CD4-positive, alpha-beta T cell treated with Interleukin-15 for 1 hour (primary cell): Measurements from ENCODE around the gene SVBP.
"Not testable (repeated sequence)": the region's sequence is repeated elsewhere in the genome, so short reads cannot be mapped to it uniquely, and the experiment has no call there.

Experiments used
- DNase-seq: peaks from one replicate; pipeline ENCODE4 v3.0.0-alpha.2; 2020

The SVBP gene, protein sequence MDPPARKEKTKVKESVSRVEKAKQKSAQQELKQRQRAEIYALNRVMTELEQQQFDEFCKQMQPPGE

DNA sequence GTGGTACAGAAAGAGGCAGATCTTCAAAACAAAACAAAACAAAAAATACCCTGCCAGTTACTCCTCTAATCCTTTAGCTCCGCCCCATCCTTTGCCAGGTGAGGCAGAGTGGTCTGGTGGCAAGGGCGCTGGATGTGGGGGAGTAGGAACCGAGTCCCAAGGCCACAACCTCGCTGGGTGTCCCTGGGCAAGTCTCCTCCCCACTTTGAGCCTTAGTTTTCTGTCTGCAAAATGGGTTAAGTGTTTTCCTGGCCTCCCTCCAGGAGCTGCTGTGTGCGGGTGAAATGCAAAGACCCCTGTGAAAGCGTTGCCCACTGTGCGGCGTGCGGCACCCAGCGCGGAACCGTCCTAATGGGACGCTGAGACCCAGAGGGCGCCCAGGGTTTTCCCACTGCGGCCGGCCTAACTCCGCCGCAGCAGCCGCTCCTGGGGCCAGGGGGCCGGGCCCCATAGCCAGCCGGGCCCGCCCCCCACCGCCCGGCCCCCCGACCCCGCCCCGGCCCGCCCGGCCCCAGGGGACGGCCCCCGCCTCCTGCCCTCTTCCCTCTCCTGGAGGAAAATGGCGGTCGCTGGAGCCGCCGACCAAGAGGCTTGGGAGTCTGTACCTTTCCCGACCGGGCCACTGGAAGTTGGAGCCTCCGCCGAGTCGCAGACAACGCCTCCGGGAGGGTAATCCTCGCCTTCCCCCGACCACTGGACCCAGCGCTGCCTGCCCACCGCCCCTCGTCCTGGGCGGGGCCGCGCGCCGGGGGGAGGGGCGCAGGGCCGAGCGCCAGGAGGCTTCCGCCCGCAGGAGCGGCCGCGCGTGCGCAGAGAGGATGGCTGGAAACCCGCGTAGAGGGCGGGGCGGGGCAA is at the start of gene SVBP, which contains the start of gene ERMAP:
TSS of gene SVBP (minus strand) at position 813 of the 855 bp plus-strand sequence. CDS start 853 bp downstream, outside the sequence.
TSS of gene ERMAP (plus strand) at position 538 of the 855 bp plus-strand sequence. CDS start 13,327 bp downstream, outside the sequence.
- DNase-seq = peak; percentile 92

DNA sequence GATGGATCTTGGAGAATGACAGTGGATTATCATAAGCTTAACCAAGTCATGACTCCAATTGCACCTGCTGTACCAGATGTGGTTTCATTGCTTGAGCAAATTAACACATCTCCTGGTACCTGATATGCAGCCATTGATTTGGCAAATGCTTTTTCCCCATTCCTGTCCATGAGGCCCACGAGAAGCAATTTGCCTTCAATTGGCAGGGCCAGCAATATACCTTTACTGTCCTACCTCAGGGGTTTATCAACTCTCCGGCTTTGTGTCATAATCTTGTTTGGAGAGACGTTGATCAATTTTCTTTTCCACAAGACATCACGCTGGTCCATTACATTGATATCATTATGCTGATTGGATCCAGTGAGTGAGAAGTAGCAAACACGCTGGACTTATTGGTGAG is 49.4 kb upstream of the SVBP start:
- no peak for DNase-seq

DNA sequence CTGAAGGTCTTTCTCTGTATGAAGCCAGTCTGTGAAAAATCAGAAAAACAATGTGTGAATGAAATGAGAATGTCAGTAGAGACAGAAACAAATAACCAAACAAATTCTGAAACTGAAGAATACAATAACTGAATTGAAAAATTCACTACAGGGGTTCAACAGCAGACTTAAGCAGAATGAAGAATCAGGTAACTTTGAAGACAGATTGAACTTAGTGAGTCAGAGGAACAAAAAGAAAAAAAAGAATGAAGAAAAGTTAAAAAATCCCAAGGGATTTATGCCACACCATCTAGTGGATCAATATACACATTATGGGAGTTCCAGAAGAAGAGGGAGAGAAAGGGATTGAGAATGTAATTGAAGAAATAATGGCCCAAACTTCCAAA is 43.8 kb upstream of the SVBP start:
- DNase-seq = no peak

DNA sequence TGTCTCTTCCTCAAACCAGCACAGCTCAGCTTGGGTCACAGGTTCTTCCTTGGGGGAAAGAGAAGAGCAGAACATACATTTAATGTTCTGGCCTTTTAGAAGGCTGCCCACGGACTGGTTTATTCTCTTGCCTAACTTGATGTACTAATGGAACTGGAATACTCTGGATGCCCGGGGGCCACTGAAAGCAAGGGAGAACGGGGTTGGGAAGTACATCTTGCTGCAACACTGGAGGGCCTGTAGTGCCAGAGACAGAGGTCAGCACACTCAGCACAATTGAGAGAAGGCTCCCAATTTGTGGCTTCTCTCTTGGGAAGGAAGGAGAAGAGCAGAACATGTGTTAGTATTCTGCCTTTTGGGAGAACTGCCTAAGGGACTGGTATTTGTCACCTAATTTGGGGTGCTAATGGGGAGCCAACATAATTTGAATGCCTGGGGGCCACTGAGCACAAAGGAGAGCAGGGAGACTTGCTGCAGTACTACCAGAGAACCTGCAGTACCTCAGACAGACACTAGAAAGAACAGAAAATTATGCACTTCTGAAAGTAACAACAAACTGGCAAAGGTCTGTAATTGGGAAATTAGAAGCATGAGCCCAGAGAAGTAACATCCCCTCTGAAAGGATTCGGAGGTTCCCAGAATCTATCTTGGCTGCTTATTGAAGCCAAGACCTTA is 43.3 kb upstream of the SVBP start:
- no peak for DNase-seq

DNA sequence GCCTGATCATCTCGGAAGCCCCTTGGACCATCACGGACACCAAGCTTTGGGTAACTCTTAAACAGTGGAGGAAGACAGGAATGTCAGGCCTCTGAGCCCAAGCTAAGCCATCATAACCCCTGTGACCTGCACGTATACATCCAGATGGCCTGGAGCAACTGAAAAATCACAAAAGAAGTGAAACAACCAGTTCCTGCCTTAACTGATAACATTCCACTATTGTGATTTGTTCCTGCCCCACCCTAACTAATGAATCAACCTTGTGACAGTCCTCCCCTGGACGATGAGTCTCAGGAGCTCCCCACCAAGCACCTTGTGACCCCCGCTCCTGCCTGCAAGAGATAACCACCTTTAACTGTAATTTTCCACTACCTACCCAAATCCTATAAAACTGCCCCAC is 42.2 kb upstream of the SVBP start:
- not testable (repeated sequence) for DNase-seq

DNA sequence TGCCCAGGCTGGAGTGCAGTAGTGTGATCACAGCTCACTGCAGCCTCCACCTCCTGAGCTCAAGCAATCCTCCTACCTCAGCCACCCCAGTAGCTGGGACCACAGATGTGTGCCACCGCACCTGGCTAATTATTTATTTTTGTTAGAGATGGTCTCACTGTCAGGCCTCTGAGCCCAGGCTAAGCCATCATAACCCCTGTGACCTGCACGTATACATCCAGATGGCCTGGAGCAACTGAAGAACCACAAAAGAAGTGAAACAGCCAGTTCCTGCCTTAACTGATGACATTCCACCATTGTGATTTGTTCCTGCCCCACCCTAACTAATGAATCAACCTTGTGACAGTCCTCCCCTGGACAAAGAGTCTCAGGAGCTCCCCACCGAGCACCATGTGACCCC is 39.4 kb upstream of the SVBP start:
- not testable (repeated sequence) for DNase-seq

DNA sequence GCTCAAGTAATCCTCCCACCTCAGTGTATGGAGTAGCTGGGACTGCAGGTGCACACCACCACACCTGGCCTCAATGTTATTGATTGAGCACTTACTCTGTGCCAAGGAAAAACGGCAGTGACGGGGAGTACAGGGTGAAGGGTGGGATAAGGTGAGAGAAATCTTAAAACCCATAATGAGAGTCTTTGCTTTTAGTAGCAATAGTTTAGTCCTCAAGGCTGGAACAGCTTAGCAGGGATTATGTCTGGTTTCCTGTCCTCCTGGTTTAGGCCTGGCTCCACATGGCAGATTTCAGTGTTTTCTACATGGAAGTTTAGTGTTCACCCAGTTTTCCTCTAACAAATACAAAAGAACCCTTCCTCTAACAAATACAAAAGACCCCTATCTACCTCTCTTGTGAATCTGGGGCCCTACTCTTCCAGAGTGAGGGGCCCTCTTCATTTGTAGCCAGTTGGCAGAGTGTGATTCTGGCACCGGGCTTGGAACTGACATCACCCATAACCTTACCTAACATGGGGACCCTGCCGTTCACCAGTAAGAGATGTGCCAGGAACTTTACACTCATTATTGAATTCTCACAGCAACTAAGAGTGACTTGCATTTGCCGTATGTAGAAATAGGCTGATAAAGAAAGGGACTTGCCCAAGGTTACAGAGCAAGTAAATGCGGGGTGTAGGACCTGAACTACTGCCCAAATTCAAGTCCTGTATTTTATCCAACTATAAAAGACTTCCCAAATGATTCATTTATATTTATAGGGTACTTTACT is 36.1 kb upstream of the SVBP start:
- no peak for DNase-seq

DNA sequence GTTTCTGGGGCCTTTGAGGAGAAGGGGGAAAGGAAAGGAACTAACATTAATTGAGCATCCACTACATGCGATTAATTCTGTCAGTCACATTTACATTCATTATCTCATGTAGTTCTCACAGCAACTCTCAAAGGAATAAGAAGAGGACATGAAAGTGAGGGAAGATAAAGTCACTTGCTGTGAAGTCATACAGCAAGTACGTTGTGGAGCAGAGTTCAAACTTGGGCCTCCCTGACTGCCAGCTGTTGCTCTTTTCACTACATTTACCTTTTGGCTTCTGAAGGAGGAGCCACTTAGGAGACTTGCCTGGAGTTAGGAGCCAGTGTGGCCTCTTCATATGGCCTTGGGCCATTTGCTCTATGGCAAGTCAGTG is 35.4 kb upstream of the SVBP start:
- DNase-seq = no peak

DNA sequence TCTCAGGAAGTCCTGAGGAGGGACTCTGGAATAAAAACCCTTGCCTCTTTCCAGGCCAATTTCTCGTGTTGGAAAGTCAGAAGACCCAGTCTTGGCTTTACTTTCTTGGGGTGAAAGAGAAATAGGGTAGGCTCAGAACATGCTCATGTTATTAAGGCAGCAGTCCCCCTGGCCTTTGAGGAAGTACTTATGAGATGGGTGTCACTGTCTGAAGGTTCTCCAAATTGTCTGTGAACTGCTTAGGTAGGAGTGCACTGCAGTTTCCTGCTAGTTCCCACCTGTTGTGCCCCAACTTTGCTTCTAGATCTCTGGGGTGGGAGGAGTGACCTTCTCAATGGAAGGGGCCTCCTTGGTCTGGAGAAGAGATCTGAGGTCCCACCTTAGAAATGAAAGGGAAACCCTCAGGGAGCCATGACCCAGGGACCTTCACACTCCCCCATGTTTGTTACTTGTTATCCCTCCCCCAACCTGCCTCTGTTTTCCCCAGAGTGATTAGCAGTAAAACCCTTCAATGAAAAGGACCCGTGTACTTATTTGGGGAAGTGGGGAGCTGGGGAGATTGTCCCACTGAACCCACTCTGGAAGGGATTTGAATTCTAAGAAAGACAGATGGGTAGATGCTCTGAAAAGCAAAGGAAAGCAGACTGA is 34.9 kb upstream of the SVBP start:
- no peak for DNase-seq

DNA sequence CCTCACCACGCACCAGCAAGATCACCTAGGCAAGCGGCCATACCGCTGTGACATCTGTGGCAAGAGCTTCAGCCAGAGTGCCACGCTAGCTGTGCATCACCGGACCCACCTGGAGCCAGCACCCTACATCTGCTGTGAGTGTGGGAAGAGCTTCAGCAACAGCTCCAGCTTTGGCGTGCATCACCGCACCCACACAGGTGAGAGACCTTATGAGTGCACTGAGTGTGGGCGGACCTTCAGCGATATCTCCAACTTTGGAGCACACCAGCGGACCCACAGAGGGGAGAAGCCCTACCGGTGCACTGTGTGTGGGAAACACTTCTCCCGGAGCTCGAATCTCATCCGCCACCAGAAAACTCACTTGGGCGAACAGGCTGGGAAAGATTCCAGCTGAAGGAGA is 34.2 kb upstream of the SVBP start:
- DNase-seq = no peak

DNA sequence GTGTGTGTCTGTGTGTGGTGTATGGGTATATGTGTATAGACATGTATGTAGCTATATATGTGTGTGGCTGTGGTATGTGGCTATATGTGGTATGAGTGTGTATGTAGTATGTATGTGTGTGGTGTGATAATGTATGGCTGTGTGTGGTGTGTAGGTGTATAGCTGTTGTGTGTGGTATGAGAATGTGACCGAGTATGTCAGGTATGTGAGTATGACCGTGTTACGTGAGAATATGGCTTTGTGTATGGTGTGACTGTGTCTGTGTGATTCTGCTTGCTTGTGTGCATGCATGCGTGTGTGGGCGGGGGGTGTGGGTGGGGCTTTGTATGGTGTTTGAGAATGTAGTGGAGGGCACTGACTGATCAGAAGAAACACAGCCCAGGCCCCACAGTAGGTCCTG is 32.7 kb upstream of the SVBP start:
- no peak for DNase-seq

DNA sequence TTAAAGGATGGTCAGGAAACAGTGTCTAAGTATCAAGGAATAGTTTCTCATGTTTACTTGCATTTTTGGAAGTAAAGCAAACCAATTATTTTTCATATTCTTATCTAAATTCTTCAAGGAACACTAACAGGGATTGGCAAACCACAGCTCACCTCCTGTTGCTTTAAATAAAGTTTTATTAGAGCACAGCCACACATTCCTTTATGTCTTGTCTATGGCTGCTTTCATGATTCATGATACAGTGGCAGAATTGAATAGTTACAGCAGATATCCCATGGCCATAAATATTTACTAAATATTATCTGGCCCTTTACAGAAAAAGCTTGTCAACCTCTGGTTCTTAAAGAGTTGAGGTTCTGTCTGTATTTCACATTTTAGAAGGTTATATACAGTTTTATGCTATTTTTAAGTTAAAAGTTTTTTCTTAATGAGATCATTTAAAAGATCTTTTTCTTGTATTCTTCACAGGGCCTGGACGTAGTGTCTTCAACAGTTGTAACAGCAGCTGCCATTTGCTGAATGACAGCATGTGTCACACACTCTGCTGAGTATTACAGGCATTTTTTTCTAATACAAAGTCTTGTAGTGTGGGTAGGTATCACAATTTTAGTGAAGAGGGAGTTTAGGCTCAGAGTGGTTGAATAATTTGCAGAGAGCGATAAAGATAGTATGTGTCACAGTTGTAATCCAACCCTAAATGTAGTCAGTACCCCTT is 31.8 kb upstream of the SVBP start:
- no peak for DNase-seq

DNA sequence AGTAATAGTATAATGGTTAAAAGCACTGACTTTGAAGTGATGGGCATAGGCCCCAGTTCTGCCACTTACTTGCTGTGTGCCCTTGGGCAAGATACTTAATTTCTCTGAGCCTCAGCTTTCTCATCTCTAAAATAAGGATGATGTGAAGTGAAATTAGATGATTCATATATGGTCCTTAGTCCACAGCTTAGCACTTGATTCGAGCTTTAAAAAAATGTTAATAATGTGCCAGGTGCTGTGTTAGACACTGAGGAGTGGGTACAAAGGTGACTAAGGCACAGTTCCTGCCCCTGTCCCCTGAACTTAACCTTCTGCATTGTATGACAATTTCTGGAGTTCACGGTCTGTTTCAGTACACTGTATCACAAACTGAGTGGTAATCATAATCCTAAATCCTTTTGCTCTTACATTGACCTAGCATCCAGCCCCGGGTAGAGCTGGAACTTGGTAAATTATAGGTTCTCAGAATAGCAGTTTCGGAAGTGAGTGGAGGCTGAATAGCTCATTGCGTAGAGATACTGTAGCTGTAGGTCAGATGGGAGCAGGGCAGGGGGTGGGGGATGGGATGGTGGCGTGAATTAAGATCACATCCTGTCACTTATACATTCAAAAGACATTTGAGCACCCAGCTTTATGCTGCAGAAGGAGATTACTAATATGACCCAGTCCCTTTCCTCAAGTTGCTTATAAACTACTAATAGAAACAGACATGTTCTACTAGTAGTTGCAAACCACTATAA is 30.7 kb upstream of the SVBP start:
- DNase-seq = no peak

DNA sequence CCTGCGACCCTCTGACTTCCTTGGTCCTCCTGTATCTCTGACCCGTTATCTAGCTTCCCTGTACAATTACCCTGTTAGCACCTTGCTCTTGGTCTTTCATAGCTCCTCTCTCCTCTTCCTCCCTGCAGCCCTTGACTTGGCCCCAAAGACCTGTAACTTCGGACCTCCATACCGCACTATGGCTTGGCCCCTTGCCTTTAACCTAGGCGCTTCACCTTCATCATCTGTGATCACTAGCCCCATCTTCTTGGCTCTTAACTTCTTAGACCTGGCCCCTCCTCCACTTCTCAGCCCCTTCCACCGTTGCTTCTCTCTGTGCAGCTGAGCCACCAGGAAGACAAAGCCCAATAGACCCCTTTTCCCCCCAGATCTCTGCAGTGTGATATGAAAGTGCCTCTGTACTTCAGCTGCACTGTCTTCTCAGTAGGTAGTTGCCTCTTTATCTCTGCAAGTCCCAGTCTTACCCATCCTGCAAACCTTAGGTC is 30.0 kb upstream of the SVBP start:
- DNase-seq = no peak

DNA sequence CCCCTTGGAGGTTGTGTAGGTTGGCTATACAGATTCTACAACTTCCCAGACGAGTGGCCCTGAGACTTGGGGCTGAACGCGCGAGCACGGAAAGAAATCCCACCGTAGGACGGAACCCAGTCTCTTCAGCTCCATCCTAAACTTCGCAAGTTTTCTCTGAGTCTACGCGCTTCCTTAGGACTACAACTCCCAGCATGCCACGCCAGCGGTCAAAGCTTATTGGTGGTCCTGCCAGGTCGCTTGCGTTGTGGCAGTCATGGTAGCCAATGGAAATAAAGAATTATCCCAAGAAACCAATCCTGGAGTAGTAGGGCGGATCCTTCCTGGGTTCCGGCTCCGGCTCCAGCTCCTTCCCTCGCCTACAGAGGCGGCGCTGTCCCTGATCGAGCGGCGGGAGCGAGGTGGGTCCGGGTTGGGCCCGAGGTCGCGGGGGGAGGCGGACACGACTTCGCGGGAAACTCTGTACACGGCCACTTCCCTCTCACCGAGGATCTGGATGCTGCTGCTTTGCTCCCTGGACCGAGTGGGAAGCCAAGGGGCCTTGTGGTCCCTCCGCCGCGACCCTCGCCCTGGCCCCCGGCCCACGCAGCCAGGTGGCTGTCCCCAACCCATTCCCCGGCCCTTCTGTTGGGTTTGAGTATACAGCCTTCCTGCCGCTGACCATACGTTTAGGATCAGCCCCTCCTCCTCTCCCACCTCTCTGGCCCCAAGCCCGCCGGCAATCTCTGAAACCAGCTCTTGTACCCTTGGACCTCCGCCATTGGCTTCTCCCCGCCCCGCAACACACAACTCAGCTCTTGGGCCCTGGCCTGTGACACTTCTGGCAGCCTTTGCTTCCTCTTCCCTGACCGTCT is 29.3 kb upstream of the SVBP start, which contains the start of gene ZNF691:
TSS of gene ZNF691 (plus strand) at position 357 of the 854 bp plus-strand sequence. CDS start 3,046 bp downstream, outside the sequence.
- DNase-seq = peak; percentile 92

DNA sequence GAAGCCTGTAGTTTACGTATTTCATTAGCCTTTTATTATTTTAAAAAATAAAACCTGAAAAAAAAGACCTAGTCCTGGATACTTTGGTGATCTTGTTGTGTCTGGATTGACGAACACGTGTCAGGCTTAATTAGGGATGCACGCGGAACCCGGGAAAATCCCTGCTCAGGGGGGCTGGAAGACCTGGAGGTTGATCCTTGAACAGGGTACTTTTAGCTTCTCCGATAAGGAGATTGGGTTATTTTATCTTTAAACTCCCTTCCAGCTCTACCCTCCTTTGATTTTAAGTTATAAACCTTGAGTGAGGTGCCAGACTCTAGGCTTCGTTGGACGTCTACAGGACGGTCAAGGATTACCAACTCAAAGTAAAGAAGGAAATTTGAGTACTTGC is 28.7 kb upstream of the SVBP start:
- no peak for DNase-seq

DNA sequence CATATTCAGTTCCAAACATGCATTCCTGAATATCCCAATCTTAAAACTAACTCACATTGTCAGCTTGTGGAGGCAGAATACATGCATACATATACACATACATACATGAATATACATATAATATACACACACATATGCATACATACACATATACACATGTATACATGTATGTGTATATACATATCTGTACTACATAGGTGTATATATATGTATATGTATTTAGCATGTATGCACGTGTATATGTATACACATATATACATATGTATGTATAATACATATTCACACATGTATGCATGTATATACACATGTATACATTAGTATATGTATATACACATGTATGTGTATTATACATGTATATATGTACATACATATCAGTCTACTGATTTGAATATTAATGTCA is 28.0 kb upstream of the SVBP start:
- no peak for DNase-seq

DNA sequence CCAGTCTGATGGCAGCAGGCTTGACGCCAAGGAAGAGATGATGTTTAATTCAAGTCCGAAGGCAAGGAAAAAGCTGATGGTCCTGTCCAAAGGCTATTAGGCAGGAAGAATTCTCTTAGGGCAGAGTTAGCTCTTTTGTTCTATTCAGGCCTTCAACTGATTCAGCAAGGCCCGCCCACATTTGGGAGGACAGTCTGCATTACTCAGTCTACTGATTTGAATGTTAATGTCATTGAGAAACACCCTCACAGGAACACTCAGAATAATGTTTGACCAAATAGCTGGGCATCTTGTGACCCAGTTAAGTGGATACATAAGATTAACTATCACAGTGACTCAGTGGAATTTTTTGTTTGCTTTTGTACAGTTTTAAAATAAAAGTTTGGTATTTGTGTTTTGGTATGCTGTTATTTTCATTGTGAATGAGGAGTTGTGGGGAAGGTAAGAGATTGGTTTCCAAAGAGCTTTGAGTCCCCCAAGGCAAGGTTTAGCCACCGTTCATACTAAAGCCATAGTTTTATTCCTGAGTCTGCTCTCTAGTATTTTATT is 27.5 kb upstream of the SVBP start:
- no peak for DNase-seq

DNA sequence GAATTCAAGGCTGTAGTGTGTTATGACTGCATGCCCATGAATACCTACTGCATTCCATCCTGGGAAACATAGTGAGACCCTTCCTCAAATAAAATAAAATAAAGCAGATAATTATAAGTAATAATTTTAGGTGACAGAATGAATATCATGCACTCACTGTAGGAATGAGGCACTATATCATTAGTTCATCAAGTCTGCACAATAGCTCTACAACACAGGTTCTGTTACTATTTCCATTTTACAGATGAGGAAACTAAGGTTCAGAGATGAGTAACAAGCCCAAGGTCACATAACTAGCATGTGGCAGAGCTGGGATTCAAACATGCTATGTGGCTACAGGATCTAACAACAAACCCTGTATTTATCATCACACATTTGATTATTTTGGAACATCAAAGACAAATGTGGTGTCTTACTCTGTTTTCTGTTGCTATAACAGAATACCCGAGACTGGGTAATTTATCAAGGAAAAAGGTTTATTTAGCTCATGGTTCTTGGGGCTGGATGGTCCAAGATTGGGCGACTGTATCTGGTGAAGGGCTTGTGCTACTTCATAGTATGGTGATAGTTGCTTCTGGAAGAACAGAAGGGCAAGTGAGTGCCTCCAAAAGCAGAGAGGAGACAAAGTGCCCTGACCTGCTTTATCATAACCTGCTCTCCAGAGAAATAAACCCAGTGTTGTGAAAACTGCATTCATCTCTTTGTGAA is 24.4 kb upstream of the SVBP start:
- DNase-seq = no peak
